Heart right ventricle (tissue), 16 donors: ENCODE measurements around the gene IL19. TPM values are rescaled to one million over a fixed set of nuclear protein-coding genes. Genes with fewer than 3 reads are reported as not detected.

Source experiments
- ATAC-seq, 8 donors: fragments of 200-7000 bp; cut with Tn5 transposase; one replicate each; pipeline ENCODE4 v1.9.1; 2020; ENCODE audit warnings: mild to moderate bottlenecking in 8 of 8, moderate library complexity in 8 of 8, moderate number of reproducible peaks in 1 of 8
- DNase-seq, 2 donors: peaks; one replicate each; pipeline ENCODE4 v3.0.0-alpha.2; 2020
- H3K27ac ChIP-seq, 10 donors: fragments of 200-600 bp; sonication (generic) in 2 of 10; one replicate each; pipeline versions ENCODE4 v1.5.0 to v1.8.0; 2020 to 2022; ENCODE audit warnings: mild to moderate bottlenecking in 3 of 10
- H3K27me3 ChIP-seq, 7 donors: fragments of 200-600 bp; one replicate each; pipeline ENCODE4 v1.8.0; 2021 to 2022; ENCODE audit warnings: mild to moderate bottlenecking in 2 of 7
- H3K36me3 ChIP-seq, 9 donors: fragments of 200-600 bp; sonication (generic) in 1 of 9; one replicate each; pipeline versions ENCODE4 v1.5.0 to v1.8.0; 2020 to 2022; ENCODE audit warnings: mild to moderate bottlenecking in 2 of 9
- H3K4me1 ChIP-seq, 9 donors: fragments of 200-600 bp; sonication (generic) in 1 of 9; one replicate each; pipeline versions ENCODE4 v1.5.0 to v1.8.0; 2020 to 2022; ENCODE audit warnings: mild to moderate bottlenecking in 4 of 9
- H3K4me3 ChIP-seq, 10 donors: fragments of 200-600 bp; sonication (generic) in 2 of 10; one replicate each; pipeline versions ENCODE4 v1.5.0 to v1.8.0; 2020 to 2022; ENCODE audit warnings: mild to moderate bottlenecking in 7 of 10, moderate library complexity in 2 of 10
- H3K9me3 ChIP-seq, 11 donors: fragments of 200-600 bp in 10 of 11; sonication (generic) in 2 of 11; one replicate each; pipeline versions ENCODE4 v1.5.0 to v1.8.0; 2013 to 2022; ENCODE audit warnings: mild to moderate bottlenecking in 2 of 11, control low read depth in 1 of 11, moderate library complexity in 1 of 11
- WGBS, 2 donors: extraction: QIAGEN DNeasy Blood & Tissue Kit; methylation state at CpG; one replicate each; pipeline ENCODE4 v1.1.7; 2013; ENCODE audit warnings: inconsistent platforms in 1 of 2; 5-methylcytosine and 5-hydroxymethylcytosine counted together
- intact Hi-C, 10 donors: fragments of 100-400 bp; cut with DNase I; formaldehyde crosslinking; loops; one replicate each; pipeline versions ENCODE4 v1.11.1 to v1.14.2; 2022
- polyA plus RNA-seq, 2 donors: library from polyadenylated mRNA; stranded (reverse); fragments of 200-250 nt; gene quantifications; one replicate each; pipeline ENCODE4 v1.2.3, GENCODE V29; 2013
- total RNA-seq, 10 donors: library from RNA; stranded (reverse); fragmentation: NEBNext Ultra II Directional in 3 of 10; extraction: Animal tissue kit (Norgen Biotek cat#: 25700) in 3 of 10; gene quantifications; one replicate each; pipeline versions ENCODE4 v1.2.1 to v1.2.4, GENCODE V29; 2021 to 2023
- TF ChIP-seq, protein P1 (sequence below), 9 donors: fragments of 200-600 bp; sonication (generic) in 2 of 9; IDR thresholded peaks; one replicate each; pipeline versions ENCODE4 v1.5.0 to v1.8.0; 2021 to 2022; ENCODE audit warnings: antibody characterized with exemption in 9 of 9, mild to moderate bottlenecking in 5 of 9, moderate library complexity in 1 of 9
- donor health status: Arrhythmogenic right ventricular cardiomyopathy.
- donor health status: ischemic (EF 13 %, LVEDD 7.1; RV severe dilation, severe dysfunction).
- donor health status: healthy with polysubstance abuse.
- donor health status: DM: no; HTN: yes; CAD: no.
- donor health status: DM: no; HTN: no; CAD: no.
- donor health status: ischemic (EF 25% LVEDD 6.9; RV normal size, moderate dysfunction).
- donor health status: ischemic (EF 25% LVEDD 5.7; RV mildly dilated, moderate dysfunction).
- donor health status: healthy.
- donor health status: DM: yes; HTN: yes; CAD: no.
- donor health status: Ischemic cardiomyopathy.
- donor health status: ischemic (EF 35%, LVEDD 5.7; RV mildly dilated, moderate dysfunction).
- donor health status: nonischemic (EF 11% LVEDD 7.7; RV severe dilation, severe dysfunction).
- donor health status: DM: yes; HTN: yes; CAD: no.
- donor health status: PGD.
- donor health status: ischemic (EF 29% LVEDD 5.4; RV normal size, mild dysfunction).
- donor health status: nonischemic (EF 23%, LVEDD 6.1; RV moderate dilation, normal function).

Gene IL19
- total and polyA plus RNA-seq, 12 donors = not detected

DNA sequence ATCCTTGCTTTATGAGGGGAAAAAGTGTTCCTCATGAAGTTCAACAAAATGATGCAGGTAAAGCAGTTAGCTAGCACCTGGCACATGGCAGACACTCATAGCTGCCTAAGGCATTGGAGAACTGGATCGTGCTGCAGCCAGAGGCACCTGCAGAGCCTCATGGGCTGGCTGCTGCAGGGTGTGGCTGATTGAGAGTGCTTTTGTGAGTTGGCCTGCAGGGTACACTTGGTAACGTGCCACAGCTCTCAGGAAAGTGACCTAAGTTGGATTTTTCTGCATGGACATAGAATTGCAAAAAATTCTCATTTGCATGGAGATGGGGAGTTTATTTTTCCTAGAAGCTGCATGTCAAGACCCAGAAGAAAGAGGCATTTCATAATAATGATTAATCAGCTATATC, 63.2 kb downstream of the IL19 start:
- WGBS, 2 donors = 59 to 71% methylated on average over 2 of the region's 2 CpGs
- Histone ChIP-seq H3K27ac (no peak overlapping the region), H3K36me3 (no peaks in the 10 kb centered on the region), H3K4me1 (peaks cover 0 to 52% (median 0%) of the 10 kb centered on the region in 9 donors), H3K9me3 (no peaks in the 10 kb centered on the region), H3K4me3 (no peak overlapping the region), H3K27me3 (peaks cover 0 to 24% (median 12%) of the 10 kb centered on the region in 7 donors)
- intact Hi-C loops = no loop called here
- TF ChIP-seq, protein P1, sequence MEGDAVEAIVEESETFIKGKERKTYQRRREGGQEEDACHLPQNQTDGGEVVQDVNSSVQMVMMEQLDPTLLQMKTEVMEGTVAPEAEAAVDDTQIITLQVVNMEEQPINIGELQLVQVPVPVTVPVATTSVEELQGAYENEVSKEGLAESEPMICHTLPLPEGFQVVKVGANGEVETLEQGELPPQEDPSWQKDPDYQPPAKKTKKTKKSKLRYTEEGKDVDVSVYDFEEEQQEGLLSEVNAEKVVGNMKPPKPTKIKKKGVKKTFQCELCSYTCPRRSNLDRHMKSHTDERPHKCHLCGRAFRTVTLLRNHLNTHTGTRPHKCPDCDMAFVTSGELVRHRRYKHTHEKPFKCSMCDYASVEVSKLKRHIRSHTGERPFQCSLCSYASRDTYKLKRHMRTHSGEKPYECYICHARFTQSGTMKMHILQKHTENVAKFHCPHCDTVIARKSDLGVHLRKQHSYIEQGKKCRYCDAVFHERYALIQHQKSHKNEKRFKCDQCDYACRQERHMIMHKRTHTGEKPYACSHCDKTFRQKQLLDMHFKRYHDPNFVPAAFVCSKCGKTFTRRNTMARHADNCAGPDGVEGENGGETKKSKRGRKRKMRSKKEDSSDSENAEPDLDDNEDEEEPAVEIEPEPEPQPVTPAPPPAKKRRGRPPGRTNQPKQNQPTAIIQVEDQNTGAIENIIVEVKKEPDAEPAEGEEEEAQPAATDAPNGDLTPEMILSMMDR (IDR thresholded peaks at IDR 0.05) = no peak
- no peak for DNase-seq
- ATAC-seq = no peak

DNA sequence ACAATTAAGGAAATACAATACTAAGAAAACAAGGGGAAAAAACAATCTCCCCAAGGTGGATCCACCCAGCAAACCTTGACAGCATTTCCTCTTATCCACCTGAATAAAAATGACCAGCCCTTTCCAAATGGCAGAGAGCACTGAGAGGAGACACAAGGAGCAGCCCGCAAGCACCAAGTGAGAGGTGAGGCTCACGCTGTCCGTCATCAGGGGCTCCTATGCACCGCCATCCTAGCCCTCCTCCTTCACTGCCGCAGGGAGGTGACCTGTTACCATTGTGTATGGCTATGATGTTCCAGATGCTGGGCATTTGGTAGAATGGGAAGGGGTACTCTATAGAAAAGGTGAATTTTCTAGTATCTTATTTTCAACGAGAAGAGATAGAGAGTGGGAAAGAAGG, 63.6 kb downstream of the IL19 start:
- Histone ChIP-seq H3K27me3 (peaks cover 0 to 28% (median 12%) of the 10 kb centered on the region in 7 donors), H3K4me1 (peaks cover 0 to 53% (median 0%) of the 10 kb centered on the region in 9 donors), H3K4me3 (no peak overlapping the region), H3K36me3 (no peaks in the 10 kb centered on the region), H3K9me3 (no peaks in the 10 kb centered on the region), H3K27ac (no peak overlapping the region)
- ATAC-seq (no peak), DNase-seq (no peak)
- 88 to 92% methylated on average over 6 of the region's 6 CpGs for WGBS, 2 donors
- intact Hi-C loops = no loop called here
- TF ChIP-seq, protein P1 (IDR thresholded peaks at IDR 0.05) = no peak

DNA sequence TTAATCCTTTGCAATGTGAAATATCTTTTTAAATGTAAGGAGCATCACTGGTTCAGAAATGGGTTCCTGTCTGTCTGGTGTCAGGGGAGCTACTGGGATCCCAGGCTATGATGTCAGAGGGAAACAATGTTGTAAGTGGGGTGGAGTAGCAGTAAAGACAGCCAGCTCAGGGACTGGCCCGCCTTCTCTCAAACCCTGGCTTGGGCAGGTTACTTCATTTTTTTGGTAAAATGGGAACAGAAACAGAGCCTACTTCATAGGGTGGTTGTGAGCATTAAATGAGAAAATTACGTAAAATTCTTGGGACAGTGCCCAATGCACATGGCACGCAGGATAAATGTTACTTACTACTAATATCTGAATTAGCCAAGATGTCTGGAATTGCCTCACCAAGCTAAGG, 64.1 kb downstream of the IL19 start:
- DNase-seq (no peak), ATAC-seq (peak in 4 of 8 donors; percentile 20 to 70 (median 40))
- intact Hi-C loops = no loop called here
- TF ChIP-seq, protein P1 (IDR thresholded peaks at IDR 0.05) = no peak
- Histone ChIP-seq H3K27me3 (peaks cover 0 to 28% (median 12%) of the 10 kb centered on the region in 7 donors), H3K27ac (no peak overlapping the region), H3K4me3 (no peak overlapping the region), H3K9me3 (no peaks in the 10 kb centered on the region), H3K4me1 (peaks cover 0 to 53% (median 0%) of the 10 kb centered on the region in 9 donors), H3K36me3 (no peaks in the 10 kb centered on the region)
- 64 to 71% methylated on average over 3 of the region's 3 CpGs for WGBS, 2 donors

DNA sequence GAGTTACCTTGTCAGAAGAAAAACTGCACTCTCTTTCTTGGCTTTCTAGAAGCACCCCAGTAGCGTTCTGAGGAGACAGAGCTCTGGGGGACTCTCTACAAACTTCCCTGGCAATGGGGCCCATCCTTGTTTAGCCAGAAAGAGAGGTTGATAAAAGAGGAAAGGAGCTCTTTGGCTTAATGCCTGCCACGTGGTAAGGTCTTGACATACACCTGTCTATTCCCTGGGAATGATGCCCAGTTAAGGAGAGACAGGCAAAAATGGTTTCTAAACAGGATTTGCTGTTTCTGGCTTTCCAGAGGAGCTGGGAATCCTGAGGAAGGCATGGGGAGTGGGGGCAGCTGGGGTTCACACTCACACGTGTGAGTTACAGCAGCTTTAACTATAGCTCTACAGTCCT, 64.6 kb downstream of the IL19 start:
- TF ChIP-seq, protein P1 (IDR thresholded peaks at IDR 0.05) = no peak
- H3K4me3 ChIP-seq = no peak overlapping the region
- H3K36me3 ChIP-seq = no peaks in the 10 kb centered on the region
- no peak for DNase-seq
- intact Hi-C loops = no loop called here
- no peak overlapping the region for H3K27ac ChIP-seq
- peaks cover 0 to 48% (median 0%) of the 10 kb centered on the region in 9 donors for H3K4me1 ChIP-seq
- H3K9me3 ChIP-seq = no peaks in the 10 kb centered on the region
- ATAC-seq = no peak
- WGBS, 2 donors = 52 to 65% methylated on average over 3 of the region's 3 CpGs
- H3K27me3 ChIP-seq = peaks cover 0 to 28% (median 12%) of the 10 kb centered on the region in 7 donors
